Measurements from ENCODE around the gene DMKN. TPM values are rescaled to one million over a fixed set of nuclear protein-coding genes. Genes with fewer than 3 reads are reported as not detected.
"Not testable (repeated sequence)": the region's sequence is repeated elsewhere in the genome, so short reads cannot be mapped to it uniquely, and the experiment has no call there.

Gene DMKN
- total and polyA plus RNA-seq, 8 donors, result 92.5 to 140 (median 111) TPM

DNA sequence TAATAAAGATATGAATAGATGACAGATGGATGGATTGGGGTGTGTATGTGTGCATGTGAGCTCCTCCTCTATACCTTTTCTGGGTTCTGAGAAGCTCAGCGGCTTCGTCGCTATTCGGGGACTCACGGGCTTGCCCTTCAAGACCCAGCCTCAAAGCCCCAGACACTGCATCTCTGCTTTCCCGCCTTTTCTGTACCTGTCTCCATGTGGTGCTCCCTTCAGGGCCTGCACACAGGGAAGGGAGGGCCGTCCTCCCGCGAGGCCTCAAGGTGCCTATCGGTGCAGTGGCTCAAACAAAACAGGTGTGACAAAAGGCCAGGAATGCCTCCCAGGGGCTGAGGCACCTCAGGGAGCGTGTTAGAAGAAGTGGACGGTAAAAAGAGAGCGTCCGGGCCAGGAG is 39.3 kb downstream of the DMKN start:
- no peak for DNase-seq
- Histone ChIP-seq H3K4me1 (no peaks in the 10 kb centered on the region), H3K9me3 (no peaks in the 10 kb centered on the region), H3K27me3 (no peaks in the 10 kb centered on the region), H3K36me3 (no peaks in the 10 kb centered on the region), H3K4me3 (no peak overlapping the region), H3K27ac (no peak overlapping the region)
- TF ChIP-seq, protein P1, sequence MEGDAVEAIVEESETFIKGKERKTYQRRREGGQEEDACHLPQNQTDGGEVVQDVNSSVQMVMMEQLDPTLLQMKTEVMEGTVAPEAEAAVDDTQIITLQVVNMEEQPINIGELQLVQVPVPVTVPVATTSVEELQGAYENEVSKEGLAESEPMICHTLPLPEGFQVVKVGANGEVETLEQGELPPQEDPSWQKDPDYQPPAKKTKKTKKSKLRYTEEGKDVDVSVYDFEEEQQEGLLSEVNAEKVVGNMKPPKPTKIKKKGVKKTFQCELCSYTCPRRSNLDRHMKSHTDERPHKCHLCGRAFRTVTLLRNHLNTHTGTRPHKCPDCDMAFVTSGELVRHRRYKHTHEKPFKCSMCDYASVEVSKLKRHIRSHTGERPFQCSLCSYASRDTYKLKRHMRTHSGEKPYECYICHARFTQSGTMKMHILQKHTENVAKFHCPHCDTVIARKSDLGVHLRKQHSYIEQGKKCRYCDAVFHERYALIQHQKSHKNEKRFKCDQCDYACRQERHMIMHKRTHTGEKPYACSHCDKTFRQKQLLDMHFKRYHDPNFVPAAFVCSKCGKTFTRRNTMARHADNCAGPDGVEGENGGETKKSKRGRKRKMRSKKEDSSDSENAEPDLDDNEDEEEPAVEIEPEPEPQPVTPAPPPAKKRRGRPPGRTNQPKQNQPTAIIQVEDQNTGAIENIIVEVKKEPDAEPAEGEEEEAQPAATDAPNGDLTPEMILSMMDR (IDR thresholded peaks at IDR 0.05), result no peak
- intact Hi-C loops (cut with DNase I), result no loop called here
- no peak for ATAC-seq

DNA sequence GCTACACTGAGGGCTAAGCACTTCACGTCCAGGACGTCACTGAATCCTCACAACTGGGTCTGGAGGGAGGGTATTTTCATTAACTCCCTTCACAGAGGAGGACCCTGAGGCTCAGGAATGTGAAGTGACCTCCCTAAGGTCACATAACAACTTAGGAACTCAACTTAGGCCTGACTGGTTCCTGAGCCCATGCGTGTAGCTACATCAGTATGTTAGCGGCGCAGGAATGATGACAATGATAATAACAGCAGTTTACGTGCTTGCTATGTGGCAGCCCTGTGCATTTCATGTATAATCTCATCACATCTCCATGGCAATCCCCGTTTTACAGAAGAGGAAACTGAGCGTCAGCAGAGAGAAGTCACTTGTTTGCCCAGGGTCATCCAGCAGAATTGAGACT is 41.5 kb downstream of the DMKN start:
- TF ChIP-seq, protein P1 (IDR thresholded peaks at IDR 0.05), result no peak
- H3K27me3 ChIP-seq, result no peaks in the 10 kb centered on the region
- peaks cover 0 to 12% of the 10 kb centered on the region in 2 donors for H3K4me1 ChIP-seq
- H3K27ac ChIP-seq, result no peak overlapping the region
- no peaks in the 10 kb centered on the region for H3K9me3 ChIP-seq
- no peaks in the 10 kb centered on the region for H3K36me3 ChIP-seq
- intact Hi-C loops (cut with DNase I), result no loop called here
- ATAC-seq (no peak), DNase-seq (no peak)
- no peak overlapping the region for H3K4me3 ChIP-seq

DNA sequence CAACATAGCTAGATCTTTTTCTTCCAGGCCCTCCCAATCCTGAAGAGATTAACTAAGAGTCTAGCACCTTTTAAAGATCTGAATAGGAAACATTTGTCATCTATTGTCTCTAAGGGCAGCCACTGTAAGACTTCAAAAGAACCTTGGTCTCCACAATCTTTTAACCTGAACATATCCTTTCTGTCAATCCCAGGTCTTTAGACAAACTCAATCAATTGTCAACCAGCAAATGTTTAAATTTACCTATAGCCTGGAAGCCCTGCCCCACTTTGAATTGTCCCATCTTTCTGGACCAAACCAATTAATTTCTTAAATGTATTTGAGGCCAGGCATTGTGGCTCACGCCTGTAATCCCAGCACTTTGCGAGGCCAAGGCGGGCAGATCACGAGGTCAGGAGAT is 42.4 kb downstream of the DMKN start:
- H3K27me3 ChIP-seq; H3K27ac ChIP-seq; H3K9me3 ChIP-seq; H3K36me3 ChIP-seq; intact Hi-C loops (cut with DNase I); H3K4me3 ChIP-seq; ATAC-seq; DNase-seq: not testable (repeated sequence)
- peaks cover 0 to 15% of the 10 kb centered on the region in 2 donors for H3K4me1 ChIP-seq

DNA sequence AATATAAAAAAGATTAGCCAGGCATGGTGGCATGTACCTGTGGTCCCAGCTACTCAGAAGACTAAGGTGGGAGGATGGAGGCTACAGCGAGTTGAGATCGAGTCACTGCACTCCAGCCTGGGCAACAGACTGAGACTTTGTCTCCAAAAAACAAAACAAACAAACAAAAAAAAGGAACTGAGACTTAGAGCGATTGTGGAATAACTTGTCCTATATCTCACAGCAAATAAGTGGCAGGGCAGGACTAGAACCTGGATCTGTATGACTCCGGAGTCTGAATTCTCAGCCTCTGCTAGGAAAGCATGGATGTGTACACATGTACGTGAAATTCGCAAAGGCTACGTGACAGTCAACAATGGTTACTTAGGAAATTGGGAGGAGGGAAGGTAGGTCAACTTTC is 43.3 kb downstream of the DMKN start:
- no peak for DNase-seq
- H3K36me3 ChIP-seq, result no peaks in the 10 kb centered on the region
- TF ChIP-seq, protein P1 (IDR thresholded peaks at IDR 0.05), result no peak
- H3K27ac ChIP-seq, result no peak overlapping the region
- no peak for ATAC-seq
- intact Hi-C loops (cut with DNase I), result no loop called here
- H3K9me3 ChIP-seq, result no peaks in the 10 kb centered on the region
- peaks cover 0 to 15% of the 10 kb centered on the region in 2 donors for H3K4me1 ChIP-seq
- H3K4me3 ChIP-seq, result no peak overlapping the region
- H3K27me3 ChIP-seq, result no peaks in the 10 kb centered on the region

DNA sequence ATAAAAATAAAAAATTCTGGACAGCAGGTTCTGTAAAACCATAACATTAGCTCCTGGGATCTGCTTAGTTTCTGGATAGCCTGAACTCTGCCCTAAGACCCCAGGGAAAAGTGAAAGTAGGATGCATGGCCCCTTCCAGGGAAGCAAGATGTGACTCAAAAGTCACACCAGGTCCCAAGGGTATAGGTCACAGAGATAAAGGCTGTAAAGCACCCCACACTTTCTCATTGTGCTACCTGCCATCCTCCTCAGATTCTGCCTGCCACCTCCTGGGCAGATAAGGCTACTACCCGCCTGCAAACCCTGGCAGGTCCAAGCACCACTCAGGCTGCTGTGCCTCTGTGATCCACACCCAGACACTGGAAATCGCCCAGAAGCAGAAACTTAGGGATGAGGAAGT is 44.8 kb downstream of the DMKN start:
- Histone ChIP-seq H3K9me3 (no peaks in the 10 kb centered on the region), H3K27me3 (no peaks in the 10 kb centered on the region), H3K4me3 (no peak overlapping the region), H3K4me1 (peaks cover 0 to 20% of the 10 kb centered on the region in 2 donors), H3K36me3 (no peaks in the 10 kb centered on the region), H3K27ac (no peak overlapping the region)
- intact Hi-C loops (cut with DNase I), result loop anchor here in 1 of 2 donors (10.0 kb wide), 1 partner anchor 114 kb away; the partner anchor contains the start of gene FFAR3
- ATAC-seq (peak; percentile 93), DNase-seq (peak in 2 of 4 donors; percentile 56 to 80)
- TF ChIP-seq, protein P1 (IDR thresholded peaks at IDR 0.05), result peak; percentile 41 to 72

DNA sequence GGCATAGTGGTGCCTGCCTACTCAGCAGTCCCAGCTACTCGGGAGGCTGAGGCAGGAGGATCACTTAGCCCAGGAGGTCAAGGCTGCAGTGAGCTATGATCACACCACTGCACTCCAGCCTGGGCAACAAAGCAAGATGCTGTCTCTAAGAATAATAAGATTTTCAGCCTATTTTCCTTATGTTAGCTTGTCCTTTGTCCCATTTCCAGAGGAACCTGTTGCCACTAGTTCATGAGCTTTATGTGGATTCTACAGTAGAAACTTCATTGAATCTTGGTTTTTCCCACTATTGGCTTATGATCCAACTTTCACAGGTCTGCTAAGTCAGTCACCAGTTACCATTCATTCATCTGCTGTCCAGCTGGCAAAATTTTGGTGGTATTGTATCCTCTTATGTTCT is 47.2 kb downstream of the DMKN start:
- intact Hi-C loops (cut with DNase I), result loop anchor here in 1 of 2 donors (10.0 kb wide), 1 partner anchor 111 kb away; the partner anchor contains the start of gene FFAR3
- ATAC-seq, result no peak
- H3K4me3 ChIP-seq, result no peak overlapping the region
- H3K4me1 ChIP-seq, result peaks cover 0 to 43% of the 10 kb centered on the region in 2 donors
- H3K27me3 ChIP-seq, result no peaks in the 10 kb centered on the region
- no peak overlapping the region for H3K27ac ChIP-seq
- no peaks in the 10 kb centered on the region for H3K9me3 ChIP-seq
- TF ChIP-seq, protein P1 (IDR thresholded peaks at IDR 0.05), result no peak
- DNase-seq, result no peak
- H3K36me3 ChIP-seq, result no peaks in the 10 kb centered on the region

DNA sequence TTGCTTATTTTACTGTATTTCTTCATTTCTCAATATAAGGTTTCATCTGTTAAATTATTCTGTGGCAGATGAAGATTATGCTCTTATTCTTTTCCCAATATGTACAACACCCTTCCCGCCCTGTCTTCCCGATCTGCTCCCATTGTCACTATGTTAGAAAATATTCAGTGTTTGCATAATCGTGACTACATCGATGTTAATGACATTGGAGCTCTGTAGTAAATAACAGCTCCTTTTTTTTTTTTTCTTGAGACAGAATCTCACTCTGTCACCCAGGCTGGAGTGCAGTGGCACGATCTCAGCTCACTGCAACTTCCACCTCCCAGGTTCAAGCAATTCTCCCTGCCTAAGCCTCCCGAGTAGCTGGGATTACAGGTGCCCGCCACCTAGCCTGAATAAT is 50.5 kb downstream of the DMKN start:
- not testable (repeated sequence) for ATAC-seq, H3K27me3 ChIP-seq, H3K4me3 ChIP-seq, H3K9me3 ChIP-seq, H3K36me3 ChIP-seq, DNase-seq
- Histone ChIP-seq H3K27ac (peak overlapping the region in 1 of 2 donors; percentile 65), H3K4me1 (peaks cover 15 to 65% of the 10 kb centered on the region in 2 donors)
- intact Hi-C loops (cut with DNase I), result loop anchor here in 1 of 2 donors (10.0 kb wide), 1 partner anchor 108 kb away; the partner anchor contains the start of gene FFAR3
